ENCODE data around the gene UBXN6.

GRCh38 chr19:4441994-4442818, 15.4 kb downstream of the UBXN6 start:
- TF ChIP-seq CTCF (IDR thresholded peaks at IDR 0.05 in 2 of 3, conservative IDR thresholded peaks at IDR 0.05 in 1 of 3; ENCODE audit: borderline replicate concordance in 1 of 3, insufficient read depth in 1 of 3, low read depth in 2 of 3, low read length in 2 of 3) (no peak), POLR2AphosphoS5 (IDR thresholded peaks at IDR 0.05; ENCODE audit: low read depth, low read length) (no peak), EZH2phosphoT487 (IDR thresholded peaks at IDR 0.05; ENCODE audit: borderline replicate concordance) (no peak), JUND (IDR thresholded peaks at IDR 0.05) (no peak), EGR1 (IDR thresholded peaks at IDR 0.05; ENCODE audit: low read depth) (no peak), CBX3 (IDR thresholded peaks at IDR 0.05; ENCODE audit: low read depth) (no peak), ELF1 (IDR thresholded peaks at IDR 0.05; ENCODE audit: borderline replicate concordance, low read depth) (no peak), EZH2 (IDR thresholded peaks at IDR 0.05) (no peak)
- TF ChIP-seq, protein P1, sequence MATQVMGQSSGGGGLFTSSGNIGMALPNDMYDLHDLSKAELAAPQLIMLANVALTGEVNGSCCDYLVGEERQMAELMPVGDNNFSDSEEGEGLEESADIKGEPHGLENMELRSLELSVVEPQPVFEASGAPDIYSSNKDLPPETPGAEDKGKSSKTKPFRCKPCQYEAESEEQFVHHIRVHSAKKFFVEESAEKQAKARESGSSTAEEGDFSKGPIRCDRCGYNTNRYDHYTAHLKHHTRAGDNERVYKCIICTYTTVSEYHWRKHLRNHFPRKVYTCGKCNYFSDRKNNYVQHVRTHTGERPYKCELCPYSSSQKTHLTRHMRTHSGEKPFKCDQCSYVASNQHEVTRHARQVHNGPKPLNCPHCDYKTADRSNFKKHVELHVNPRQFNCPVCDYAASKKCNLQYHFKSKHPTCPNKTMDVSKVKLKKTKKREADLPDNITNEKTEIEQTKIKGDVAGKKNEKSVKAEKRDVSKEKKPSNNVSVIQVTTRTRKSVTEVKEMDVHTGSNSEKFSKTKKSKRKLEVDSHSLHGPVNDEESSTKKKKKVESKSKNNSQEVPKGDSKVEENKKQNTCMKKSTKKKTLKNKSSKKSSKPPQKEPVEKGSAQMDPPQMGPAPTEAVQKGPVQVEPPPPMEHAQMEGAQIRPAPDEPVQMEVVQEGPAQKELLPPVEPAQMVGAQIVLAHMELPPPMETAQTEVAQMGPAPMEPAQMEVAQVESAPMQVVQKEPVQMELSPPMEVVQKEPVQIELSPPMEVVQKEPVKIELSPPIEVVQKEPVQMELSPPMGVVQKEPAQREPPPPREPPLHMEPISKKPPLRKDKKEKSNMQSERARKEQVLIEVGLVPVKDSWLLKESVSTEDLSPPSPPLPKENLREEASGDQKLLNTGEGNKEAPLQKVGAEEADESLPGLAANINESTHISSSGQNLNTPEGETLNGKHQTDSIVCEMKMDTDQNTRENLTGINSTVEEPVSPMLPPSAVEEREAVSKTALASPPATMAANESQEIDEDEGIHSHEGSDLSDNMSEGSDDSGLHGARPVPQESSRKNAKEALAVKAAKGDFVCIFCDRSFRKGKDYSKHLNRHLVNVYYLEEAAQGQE (IDR thresholded peaks at IDR 0.05; ENCODE audit: low read depth) = no peak
